GM23248 (cell line): ENCODE measurements around the gene RCOR1. TPM values are rescaled to one million over a fixed set of nuclear protein-coding genes. Genes with fewer than 3 reads are reported as not detected.

Experiments used
- DNase-seq: peaks from one replicate; pipeline ENCODE4 v3.0.0-alpha.2; 2015
- H2AFZ ChIP-seq: fragments of 200-600 bp; sonication (generic); 2 replicates; pipeline ENCODE4 v1.6.1; 2016; ENCODE audit warnings: antibody characterized with exemption
- H3F3A ChIP-seq: fragments of 200-600 bp; sonication (generic); 2 replicates; pipeline ENCODE4 v1.6.1; 2016; ENCODE audit warnings: mild to moderate bottlenecking, antibody characterized with exemption, mixed run types; ENCODE audit not compliant: insufficient read depth
- H3K27ac ChIP-seq: fragments of 200-600 bp; sonication (generic); 2 replicates; pipeline ENCODE4 v1.5.1; 2016; ENCODE audit warnings: mild to moderate bottlenecking
- H3K27me3 ChIP-seq: fragments of 200-600 bp; sonication (generic); replicated peaks from 2 replicates; pipeline ENCODE4 v1.6.1; 2016; ENCODE audit warnings: mild to moderate bottlenecking; ENCODE audit not compliant: insufficient read depth
- H3K36me3 ChIP-seq: fragments of 200-600 bp; sonication (generic); 2 replicates; pipeline ENCODE4 v1.6.1; 2016; ENCODE audit warnings: low read depth, mild to moderate bottlenecking
- H3K4me1 ChIP-seq: fragments of 200-600 bp; sonication (generic); 2 replicates; pipeline ENCODE4 v1.6.1; 2016; ENCODE audit warnings: mild to moderate bottlenecking; ENCODE audit not compliant: insufficient read depth
- H3K4me2 ChIP-seq: fragments of 200-600 bp; sonication (generic); one replicate; pipeline ENCODE4 v1.6.1; 2016; ENCODE audit warnings: mild to moderate bottlenecking; ENCODE audit not compliant: unreplicated experiment
- H3K4me3 ChIP-seq: fragments of 200-600 bp; sonication (generic); 2 replicates; pipeline ENCODE4 v1.5.1; 2016; ENCODE audit warnings: mild to moderate bottlenecking
- H3K79me2 ChIP-seq: fragments of 200-600 bp; sonication (generic); 2 replicates; pipeline ENCODE4 v1.6.1; 2016; ENCODE audit warnings: mild to moderate bottlenecking; ENCODE audit not compliant: insufficient read depth
- H3K9ac ChIP-seq: fragments of 200-600 bp; sonication (generic); 2 replicates; pipeline ENCODE4 v1.6.1; 2016; ENCODE audit warnings: mild to moderate bottlenecking
- H3K9me2 ChIP-seq: fragments of 200-600 bp; sonication (generic); 2 replicates; pipeline ENCODE4 v1.6.1; 2016; ENCODE audit warnings: mixed run types, mild to moderate bottlenecking, moderate library complexity; ENCODE audit not compliant: insufficient read depth
- H3K9me3 ChIP-seq: fragments of 200-600 bp; sonication (generic); one replicate; pipeline ENCODE4 v1.6.1; 2017; ENCODE audit warnings: low read depth
- H4K20me1 ChIP-seq: fragments of 200-600 bp; sonication (generic); 2 replicates; pipeline ENCODE4 v1.6.0; 2016; ENCODE audit not compliant: insufficient read depth
- EZH2 ChIP-seq: fragments of 200-600 bp; sonication (generic); IDR thresholded peaks from 2 replicates; pipeline ENCODE4 v1.6.1; 2018; ENCODE audit warnings: antibody characterized with exemption, mild to moderate bottlenecking; ENCODE audit not compliant: insufficient read depth, poor library complexity, severe bottlenecking
- EZH2phosphoT487 ChIP-seq: fragments of 200-600 bp; sonication (generic); IDR thresholded peaks from 2 replicates; pipeline ENCODE4 v1.6.1; 2018; ENCODE audit warnings: antibody characterized with exemption, moderate library complexity, mild to moderate bottlenecking, low read depth; ENCODE audit not compliant: insufficient read depth
- WGBS, 2 experiments: methylation state at CpG; one replicate each; pipeline ENCODE4 v1.1.6; 2015 to 2017; ENCODE audit warnings: low lambda C conversion rate in 2 of 2, low coverage in 1 of 2; ENCODE audit errors: missing lambda C conversion rate in 2 of 2; 5-methylcytosine and 5-hydroxymethylcytosine counted together
- in situ Hi-C: fragments of 300-500 bp; cut with MboI; formaldehyde crosslinking; loops from 2 replicates; pipeline ENCODE4 v1.15.0; 2020
- polyA plus RNA-seq: library from polyadenylated mRNA; unstranded; fragments of >200 nt; fragmentation: Nextera tagmentation; extraction: Ambion mirVana; gene quantifications from 2 replicates; pipeline ENCODE4 v1.2.1, GENCODE V29; 2016
- total RNA-seq: library from RNA; depleted of rRNA; stranded (reverse); fragments of >200 nt; shearing (Covaris generic); gene quantifications from 2 replicates; pipeline ENCODE4 v1.2.3, GENCODE V29; 2014

RCOR1 gene
- total and polyA plus RNA-seq, 2 experiments from 2014 or later, result 3.2 to 15.6 TPM

GRCh38 chr14:102655137-102655536, 62.7 kb downstream of the RCOR1 start:
- H2AFZ ChIP-seq, result no peak overlapping the region
- TF ChIP-seq EZH2phosphoT487 (no peak), EZH2 (no peak)
- H3F3A ChIP-seq, result peaks cover 8% of the 10 kb centered on the region; the same call in 1 of the 2 replicates
- no peak overlapping the region for H3K4me3 ChIP-seq
- no peaks in the 10 kb centered on the region for H3K36me3 ChIP-seq
- H3K27ac ChIP-seq, result no peak overlapping the region
- peaks cover 99% of the 10 kb centered on the region for H3K79me2 ChIP-seq
- peaks cover 9% of the 10 kb centered on the region; the same call in 1 of the 2 replicates for H4K20me1 ChIP-seq
- no peaks in the 10 kb centered on the region for H3K9me2 ChIP-seq
- H3K4me1 ChIP-seq, result peaks cover 18% of the 10 kb centered on the region
- peak overlapping the region; percentile 76 for H3K4me2 ChIP-seq
- H3K9me3 ChIP-seq, result no peaks in the 10 kb centered on the region
- no peaks in the 10 kb centered on the region for H3K27me3 ChIP-seq
- no peak overlapping the region for H3K9ac ChIP-seq
- peak; percentile 53 for DNase-seq
- in situ Hi-C loops, result no loop called here

GRCh38 chr14:102659797-102660196, 67.3 kb downstream of the RCOR1 start:
- 40 to 44% methylated on average over 4 of the region's 4 CpGs for WGBS, 2 experiments
- Histone ChIP-seq H3K9me3 (no peaks in the 10 kb centered on the region), H3K4me2 (no peak overlapping the region), H3K4me3 (no peak overlapping the region), H3K9ac (no peak overlapping the region), H3K27me3 (no peaks in the 10 kb centered on the region), H3F3A (peaks cover 9% of the 10 kb centered on the region; the same call in 1 of the 2 replicates), H3K9me2 (no peaks in the 10 kb centered on the region), H3K27ac (no peak overlapping the region; the same call in 1 of the 2 replicates), H2AFZ (no peak overlapping the region), H3K36me3 (no peaks in the 10 kb centered on the region), H3K4me1 (peaks cover 15% of the 10 kb centered on the region), H4K20me1 (peaks cover 24% of the 10 kb centered on the region; the same call in 1 of the 2 replicates), H3K79me2 (peaks cover 100% of the 10 kb centered on the region)
- peak; percentile 83 for DNase-seq
- in situ Hi-C loops, result no loop called here
- TF ChIP-seq EZH2 (no peak), EZH2phosphoT487 (no peak)

- no peak overlapping the region for H2AFZ ChIP-seq
- H4K20me1 ChIP-seq, result peaks cover 30% of the 10 kb centered on the region; the same call in 1 of the 2 replicates
- in situ Hi-C loops, result no loop called here
- H3K4me2 ChIP-seq, result no peak overlapping the region
- WGBS, 2 experiments, result 83% methylated on average over 4 of the region's 4 CpGs
- no peaks in the 10 kb centered on the region for H3K36me3 ChIP-seq
- no peak for DNase-seq
- H3K4me1 ChIP-seq, result peaks cover 6% of the 10 kb centered on the region; the same call in 1 of the 2 replicates
- H3K9me2 ChIP-seq, result no peaks in the 10 kb centered on the region; the same call in 1 of the 2 replicates
- H3F3A ChIP-seq, result 0 out of 2 replicates have a peak, but pooled peaks cover 3% of the 10 kb centered on the region
- H3K9me3 ChIP-seq, result no peaks in the 10 kb centered on the region
- no peak overlapping the region for H3K9ac ChIP-seq
- no peak for TF ChIP-seq EZH2
- no peak for TF ChIP-seq EZH2phosphoT487
- peaks cover 100% of the 10 kb centered on the region for H3K79me2 ChIP-seq
- H3K27ac ChIP-seq, result no peak overlapping the region
- H3K27me3 ChIP-seq, result no peaks in the 10 kb centered on the region
- H3K4me3 ChIP-seq, result no peak overlapping the region
These were observed 69.2 kb downstream of the RCOR1 start for GRCh38 chr14:102661614-102662013.

- H4K20me1 ChIP-seq, result peaks cover 26% of the 10 kb centered on the region; the same call in 1 of the 2 replicates
- no peaks in the 10 kb centered on the region for H3K36me3 ChIP-seq
- no peak overlapping the region for H3K4me3 ChIP-seq
- TF ChIP-seq EZH2 (no peak), EZH2phosphoT487 (no peak)
- DNase-seq, result no peak
- H3K9ac ChIP-seq, result no peak overlapping the region
- H3K9me2 ChIP-seq, result no peaks in the 10 kb centered on the region; the same call in 1 of the 2 replicates
- in situ Hi-C loops, result no loop called here
- peaks cover 100% of the 10 kb centered on the region for H3K79me2 ChIP-seq
- no peak overlapping the region for H3K27ac ChIP-seq
- no peaks in the 10 kb centered on the region for H3K9me3 ChIP-seq
- H3K4me2 ChIP-seq, result no peak overlapping the region
- 0 out of 2 replicates have a peak, but pooled peaks cover 3% of the 10 kb centered on the region for H3F3A ChIP-seq
- no peaks in the 10 kb centered on the region for H3K27me3 ChIP-seq
- 89 to 91% methylated on average over 7 of the region's 7 CpGs for WGBS, 2 experiments
- peaks cover 6% of the 10 kb centered on the region; the same call in 1 of the 2 replicates for H3K4me1 ChIP-seq
- H2AFZ ChIP-seq, result no peak overlapping the region
These were observed 70.4 kb downstream of the RCOR1 start for GRCh38 chr14:102662636-102663430.
